ENCODE measurements around the gene SFXN4. TPM values are rescaled to one million over a fixed set of nuclear protein-coding genes. Genes with fewer than 3 reads are reported as not detected.

SFXN4 gene
- total and polyA plus RNA-seq, 2 of the 13 experiments (the other 11 are each of a cell fraction or from before 2014, with no cell fraction given), result 47.7 to 64.9 TPM

DNA sequence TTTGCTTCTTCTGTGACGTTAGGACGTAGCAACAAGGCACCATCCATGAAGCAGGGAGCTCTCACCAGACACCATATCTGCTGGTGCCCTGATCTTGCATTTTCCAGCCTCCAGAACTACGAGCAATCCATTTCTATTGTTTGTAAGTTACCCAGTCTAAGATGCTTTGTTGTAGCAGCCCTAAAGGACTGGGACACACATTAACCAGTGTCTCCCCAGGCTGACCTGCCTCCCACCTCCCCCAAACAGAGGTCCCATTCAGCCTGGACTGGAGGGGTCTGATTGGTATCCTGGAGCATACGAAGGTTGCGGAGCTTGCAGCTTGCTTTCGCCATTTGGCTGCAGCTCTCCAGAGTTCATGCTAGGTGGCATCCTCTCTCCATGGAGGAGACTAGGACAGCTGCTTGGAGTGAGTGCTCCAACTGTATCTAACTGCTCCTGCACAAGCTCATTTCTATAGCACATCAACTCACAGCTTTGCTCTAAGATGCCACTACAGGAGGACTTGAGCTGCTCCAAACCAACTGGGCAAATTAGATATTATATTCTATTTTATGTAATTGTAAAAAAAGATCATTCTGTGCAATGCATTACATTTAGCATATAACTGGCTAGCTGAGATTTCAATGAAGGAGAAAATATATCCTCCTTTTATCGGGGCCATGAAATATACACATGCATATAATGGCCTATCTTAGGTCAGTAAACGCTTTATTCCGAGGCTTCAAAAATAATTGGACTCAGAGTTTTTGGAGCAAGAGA is 33.9 kb upstream of the SFXN4 start (continued):
- TF ChIP-seq, protein P1, sequence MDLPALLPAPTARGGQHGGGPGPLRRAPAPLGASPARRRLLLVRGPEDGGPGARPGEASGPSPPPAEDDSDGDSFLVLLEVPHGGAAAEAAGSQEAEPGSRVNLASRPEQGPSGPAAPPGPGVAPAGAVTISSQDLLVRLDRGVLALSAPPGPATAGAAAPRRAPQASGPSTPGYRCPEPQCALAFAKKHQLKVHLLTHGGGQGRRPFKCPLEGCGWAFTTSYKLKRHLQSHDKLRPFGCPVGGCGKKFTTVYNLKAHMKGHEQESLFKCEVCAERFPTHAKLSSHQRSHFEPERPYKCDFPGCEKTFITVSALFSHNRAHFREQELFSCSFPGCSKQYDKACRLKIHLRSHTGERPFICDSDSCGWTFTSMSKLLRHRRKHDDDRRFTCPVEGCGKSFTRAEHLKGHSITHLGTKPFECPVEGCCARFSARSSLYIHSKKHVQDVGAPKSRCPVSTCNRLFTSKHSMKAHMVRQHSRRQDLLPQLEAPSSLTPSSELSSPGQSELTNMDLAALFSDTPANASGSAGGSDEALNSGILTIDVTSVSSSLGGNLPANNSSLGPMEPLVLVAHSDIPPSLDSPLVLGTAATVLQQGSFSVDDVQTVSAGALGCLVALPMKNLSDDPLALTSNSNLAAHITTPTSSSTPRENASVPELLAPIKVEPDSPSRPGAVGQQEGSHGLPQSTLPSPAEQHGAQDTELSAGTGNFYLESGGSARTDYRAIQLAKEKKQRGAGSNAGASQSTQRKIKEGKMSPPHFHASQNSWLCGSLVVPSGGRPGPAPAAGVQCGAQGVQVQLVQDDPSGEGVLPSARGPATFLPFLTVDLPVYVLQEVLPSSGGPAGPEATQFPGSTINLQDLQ (CRISPR knock-in tag; IDR thresholded peaks at IDR 0.05), result no peak
- TF ChIP-seq CENPX (CRISPR knock-in tag; IDR thresholded peaks at IDR 0.05) (no peak), NR2F2 (IDR thresholded peaks at IDR 0.05; ENCODE audit: borderline replicate concordance, low read depth) (no peak), SKI (IDR thresholded peaks at IDR 0.05; ENCODE audit: partially characterized antibody) (no peak), ZNF510 (CRISPR knock-in tag; IDR thresholded peaks at IDR 0.05; ENCODE audit: low read depth) (0 out of 2 replicates have a peak, but pooled peaks have one; percentile 38), SP4 (CRISPR knock-in tag; IDR thresholded peaks at IDR 0.05) (no peak), ZNF572 (CRISPR knock-in tag; IDR thresholded peaks at IDR 0.05) (peak; percentile 60; the same call in 1 of the 2 replicates), ZNF543 (CRISPR knock-in tag; IDR thresholded peaks at IDR 0.05) (no peak), KDM2A (CRISPR knock-in tag; IDR thresholded peaks at IDR 0.05; ENCODE audit: borderline replicate concordance, low read depth) (peak; percentile 37; the same call in 1 of the 2 replicates), ESRRA (CRISPR knock-in tag; IDR thresholded peaks at IDR 0.05; ENCODE audit: low read depth) (no peak), ZNF234 (CRISPR knock-in tag; conservative IDR thresholded peaks at IDR 0.05) (no peak), ZNF24 (IDR thresholded peaks at IDR 0.05) (no peak), ZNF282 (IDR thresholded peaks at IDR 0.05; ENCODE audit: partially characterized antibody) (no peak)
- TF ChIP-seq, protein P2, sequence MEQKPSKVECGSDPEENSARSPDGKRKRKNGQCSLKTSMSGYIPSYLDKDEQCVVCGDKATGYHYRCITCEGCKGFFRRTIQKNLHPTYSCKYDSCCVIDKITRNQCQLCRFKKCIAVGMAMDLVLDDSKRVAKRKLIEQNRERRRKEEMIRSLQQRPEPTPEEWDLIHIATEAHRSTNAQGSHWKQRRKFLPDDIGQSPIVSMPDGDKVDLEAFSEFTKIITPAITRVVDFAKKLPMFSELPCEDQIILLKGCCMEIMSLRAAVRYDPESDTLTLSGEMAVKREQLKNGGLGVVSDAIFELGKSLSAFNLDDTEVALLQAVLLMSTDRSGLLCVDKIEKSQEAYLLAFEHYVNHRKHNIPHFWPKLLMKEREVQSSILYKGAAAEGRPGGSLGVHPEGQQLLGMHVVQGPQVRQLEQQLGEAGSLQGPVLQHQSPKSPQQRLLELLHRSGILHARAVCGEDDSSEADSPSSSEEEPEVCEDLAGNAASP (CRISPR knock-in tag; IDR thresholded peaks at IDR 0.05; ENCODE audit: borderline replicate concordance), result peak; percentile 61; the same call in 1 of the 2 replicates
- TF ChIP-seq, protein P3, sequence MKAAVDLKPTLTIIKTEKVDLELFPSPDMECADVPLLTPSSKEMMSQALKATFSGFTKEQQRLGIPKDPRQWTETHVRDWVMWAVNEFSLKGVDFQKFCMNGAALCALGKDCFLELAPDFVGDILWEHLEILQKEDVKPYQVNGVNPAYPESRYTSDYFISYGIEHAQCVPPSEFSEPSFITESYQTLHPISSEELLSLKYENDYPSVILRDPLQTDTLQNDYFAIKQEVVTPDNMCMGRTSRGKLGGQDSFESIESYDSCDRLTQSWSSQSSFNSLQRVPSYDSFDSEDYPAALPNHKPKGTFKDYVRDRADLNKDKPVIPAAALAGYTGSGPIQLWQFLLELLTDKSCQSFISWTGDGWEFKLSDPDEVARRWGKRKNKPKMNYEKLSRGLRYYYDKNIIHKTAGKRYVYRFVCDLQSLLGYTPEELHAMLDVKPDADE (CRISPR knock-in tag; IDR thresholded peaks at IDR 0.05), result no peak
- TF ChIP-seq, protein P4, sequence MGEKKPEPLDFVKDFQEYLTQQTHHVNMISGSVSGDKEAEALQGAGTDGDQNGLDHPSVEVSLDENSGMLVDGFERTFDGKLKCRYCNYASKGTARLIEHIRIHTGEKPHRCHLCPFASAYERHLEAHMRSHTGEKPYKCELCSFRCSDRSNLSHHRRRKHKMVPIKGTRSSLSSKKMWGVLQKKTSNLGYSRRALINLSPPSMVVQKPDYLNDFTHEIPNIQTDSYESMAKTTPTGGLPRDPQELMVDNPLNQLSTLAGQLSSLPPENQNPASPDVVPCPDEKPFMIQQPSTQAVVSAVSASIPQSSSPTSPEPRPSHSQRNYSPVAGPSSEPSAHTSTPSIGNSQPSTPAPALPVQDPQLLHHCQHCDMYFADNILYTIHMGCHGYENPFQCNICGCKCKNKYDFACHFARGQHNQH (CRISPR knock-in tag; IDR thresholded peaks at IDR 0.05), result no peak
- TF ChIP-seq, protein P5, sequence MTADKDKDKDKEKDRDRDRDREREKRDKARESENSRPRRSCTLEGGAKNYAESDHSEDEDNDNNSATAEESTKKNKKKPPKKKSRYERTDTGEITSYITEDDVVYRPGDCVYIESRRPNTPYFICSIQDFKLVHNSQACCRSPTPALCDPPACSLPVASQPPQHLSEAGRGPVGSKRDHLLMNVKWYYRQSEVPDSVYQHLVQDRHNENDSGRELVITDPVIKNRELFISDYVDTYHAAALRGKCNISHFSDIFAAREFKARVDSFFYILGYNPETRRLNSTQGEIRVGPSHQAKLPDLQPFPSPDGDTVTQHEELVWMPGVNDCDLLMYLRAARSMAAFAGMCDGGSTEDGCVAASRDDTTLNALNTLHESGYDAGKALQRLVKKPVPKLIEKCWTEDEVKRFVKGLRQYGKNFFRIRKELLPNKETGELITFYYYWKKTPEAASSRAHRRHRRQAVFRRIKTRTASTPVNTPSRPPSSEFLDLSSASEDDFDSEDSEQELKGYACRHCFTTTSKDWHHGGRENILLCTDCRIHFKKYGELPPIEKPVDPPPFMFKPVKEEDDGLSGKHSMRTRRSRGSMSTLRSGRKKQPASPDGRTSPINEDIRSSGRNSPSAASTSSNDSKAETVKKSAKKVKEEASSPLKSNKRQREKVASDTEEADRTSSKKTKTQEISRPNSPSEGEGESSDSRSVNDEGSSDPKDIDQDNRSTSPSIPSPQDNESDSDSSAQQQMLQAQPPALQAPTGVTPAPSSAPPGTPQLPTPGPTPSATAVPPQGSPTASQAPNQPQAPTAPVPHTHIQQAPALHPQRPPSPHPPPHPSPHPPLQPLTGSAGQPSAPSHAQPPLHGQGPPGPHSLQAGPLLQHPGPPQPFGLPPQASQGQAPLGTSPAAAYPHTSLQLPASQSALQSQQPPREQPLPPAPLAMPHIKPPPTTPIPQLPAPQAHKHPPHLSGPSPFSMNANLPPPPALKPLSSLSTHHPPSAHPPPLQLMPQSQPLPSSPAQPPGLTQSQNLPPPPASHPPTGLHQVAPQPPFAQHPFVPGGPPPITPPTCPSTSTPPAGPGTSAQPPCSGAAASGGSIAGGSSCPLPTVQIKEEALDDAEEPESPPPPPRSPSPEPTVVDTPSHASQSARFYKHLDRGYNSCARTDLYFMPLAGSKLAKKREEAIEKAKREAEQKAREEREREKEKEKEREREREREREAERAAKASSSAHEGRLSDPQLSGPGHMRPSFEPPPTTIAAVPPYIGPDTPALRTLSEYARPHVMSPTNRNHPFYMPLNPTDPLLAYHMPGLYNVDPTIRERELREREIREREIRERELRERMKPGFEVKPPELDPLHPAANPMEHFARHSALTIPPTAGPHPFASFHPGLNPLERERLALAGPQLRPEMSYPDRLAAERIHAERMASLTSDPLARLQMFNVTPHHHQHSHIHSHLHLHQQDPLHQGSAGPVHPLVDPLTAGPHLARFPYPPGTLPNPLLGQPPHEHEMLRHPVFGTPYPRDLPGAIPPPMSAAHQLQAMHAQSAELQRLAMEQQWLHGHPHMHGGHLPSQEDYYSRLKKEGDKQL (CRISPR knock-in tag; IDR thresholded peaks at IDR 0.05; ENCODE audit: low read depth), result no peak
